AG04449 (cell line): ENCODE measurements around the gene LIM2.

ENCODE experiments used
- CTCF ChIA-PET: fragments of 350-600 bp; formaldehyde crosslinking; extraction: SDS; loops from one replicate; lab custom pipeline; 2021; ENCODE audit warnings: antibody characterized with exemption; lab: Yijun Ruan, JAX
- POLR2A ChIA-PET: fragments of 400-600, 350-600 bp; formaldehyde crosslinking; extraction: SDS; loops from one replicate; lab custom pipeline; 2020; ENCODE audit warnings: antibody characterized with exemption, inconsistent platforms; lab: Yijun Ruan, JAX
- DNase-seq: peaks from one replicate; pipeline ENCODE4 v3.0.0-alpha.2; 2010; ENCODE audit warnings: low read depth, low spot score
- H3K4me3 ChIP-seq: 2 replicates; pipeline ENCODE4 v1.5.1; 2011; ENCODE audit warnings: low read depth, mild to moderate bottlenecking, control low read depth, low read length
- CTCF ChIP-seq: IDR thresholded peaks from one replicate; pipeline ENCODE4 v1.5.1; 2011; ENCODE audit warnings: mild to moderate bottlenecking, moderate library complexity, low read length, control low read depth, inconsistent platforms; ENCODE audit not compliant: insufficient read depth; ENCODE audit errors: missing control alignments

LIM2 gene

GRCh38 chr19:51387924-51388389 is at the start of gene LIM2:
Gene LIM2, minus strand, starts transcription at chr19:51387974. Its CDS starts 531 bp downstream, at chr19:51387443.
- ChIA-PET POLR2A (interaction anchor here (1.1 kb wide), 1 partner anchor 20 kb away, joined by 4 read pairs; no protein-coding TSS in a partner anchor), CTCF (no interaction called here)
- DNase-seq: no peak
- H3K4me3 ChIP-seq: no peak within 1 kb of the TSS
- TF ChIP-seq CTCF: no peak

- ChIA-PET CTCF (interaction anchor here (1.0 kb wide), 1 partner anchor 13 kb away, joined by 4 read pairs; no protein-coding TSS in a partner anchor), POLR2A (no interaction called here)
- no peak overlapping the region for H3K4me3 ChIP-seq
- no peak for DNase-seq
- TF ChIP-seq CTCF: no peak
Observed at GRCh38 chr19:51434456-51434855, 46.7 kb upstream of the LIM2 start.

- H3K4me3 ChIP-seq: no peak overlapping the region
- no peak for DNase-seq
- ChIA-PET CTCF (no interaction called here), POLR2A (no interaction called here)
- TF ChIP-seq CTCF: no peak
Observed at GRCh38 chr19:51433043-51433442, 45.3 kb upstream of the LIM2 start.

GRCh38 chr19:51431124-51431523 is 43.4 kb upstream of the LIM2 start:
- no peak for TF ChIP-seq CTCF
- DNase-seq: no peak
- ChIA-PET POLR2A (no interaction called here), CTCF (no interaction called here)
- no peak overlapping the region for H3K4me3 ChIP-seq

- POLR2A ChIA-PET: no interaction called here
- CTCF ChIA-PET: no interaction called here
- H3K4me3 ChIP-seq: no peak overlapping the region
- DNase-seq: no peak
- TF ChIP-seq CTCF: no peak
Observed at GRCh38 chr19:51430221-51430620, 42.4 kb upstream of the LIM2 start.

GRCh38 chr19:51427201-51427600 is 39.4 kb upstream of the LIM2 start:
- TF ChIP-seq CTCF: no peak
- DNase-seq: no peak
- POLR2A ChIA-PET: no interaction called here
- H3K4me3 ChIP-seq: no peak overlapping the region
- CTCF ChIA-PET: no interaction called here
